HG02885 (cell line): ENCODE data around the gene ACTR2.
A peak's percentile ranks its signal among the peaks of the same experiment; 100 is the strongest.
"Not testable (repeated sequence)": the region's sequence is repeated elsewhere in the genome, so short reads cannot be mapped to it uniquely, and the experiment has no call there.

Experiments used
- ATAC-seq: cut with Tn5 transposase; IDR thresholded peaks from one replicate; pipeline ENCODE4 v1.9.1; 2021; ENCODE audit warnings: mild to moderate bottlenecking; ENCODE audit not compliant: unreplicated experiment, poor library complexity

Gene ACTR2

GRCh38 chr2:65227456-65228262 lies at the start of gene ACTR2:
ACTR2 (plus strand) TSS chr2:65227831; CDS start chr2:65227910, 79 bp downstream.
- ATAC-seq, result peak; percentile 89

- ATAC-seq, result no peak
Measured at GRCh38 chr2:65182570-65182969, 45.1 kb upstream of the ACTR2 start.

- not testable (repeated sequence) for ATAC-seq
Measured at GRCh38 chr2:65183406-65183805, 44.2 kb upstream of the ACTR2 start.

GRCh38 chr2:65185012-65185411 lies 42.6 kb upstream of the ACTR2 start:
- ATAC-seq, result no peak

GRCh38 chr2:65186093-65186868 lies 41.4 kb upstream of the ACTR2 start:
- no peak for ATAC-seq

- peak; percentile 87 for ATAC-seq
Measured at GRCh38 chr2:65186872-65187851, 40.5 kb upstream of the ACTR2 start.

GRCh38 chr2:65193446-65193845 lies 34.2 kb upstream of the ACTR2 start:
- no peak for ATAC-seq

GRCh38 chr2:65198737-65199136 lies 28.9 kb upstream of the ACTR2 start:
- ATAC-seq, result no peak

GRCh38 chr2:65199166-65199565 lies 28.5 kb upstream of the ACTR2 start:
- ATAC-seq, result no peak

- no peak for ATAC-seq
Measured at GRCh38 chr2:65199891-65200290, 27.7 kb upstream of the ACTR2 start.

GRCh38 chr2:65204461-65205210 lies 23.0 kb upstream of the ACTR2 start:
- no peak for ATAC-seq

- no peak for ATAC-seq
Measured at GRCh38 chr2:65212115-65212514, 15.5 kb upstream of the ACTR2 start.

GRCh38 chr2:65212619-65213018 lies 15.0 kb upstream of the ACTR2 start:
- ATAC-seq, result no peak

- no peak for ATAC-seq
Measured at GRCh38 chr2:65213035-65213434, 14.6 kb upstream of the ACTR2 start.

GRCh38 chr2:65214361-65214760 lies 13.3 kb upstream of the ACTR2 start:
- ATAC-seq, result no peak

- no peak for ATAC-seq
Measured at GRCh38 chr2:65214843-65215242, 12.8 kb upstream of the ACTR2 start.

GRCh38 chr2:65215946-65216345 lies 11.7 kb upstream of the ACTR2 start:
- ATAC-seq, result no peak

GRCh38 chr2:65220432-65221131 lies 7.0 kb upstream of the ACTR2 start:
- no peak for ATAC-seq

- not testable (repeated sequence) for ATAC-seq
Measured at GRCh38 chr2:65221275-65221674, 6.4 kb upstream of the ACTR2 start.
